Measurements from ENCODE around the gene VPS18.
A peak's percentile ranks its signal among the peaks of the same experiment; 100 is the strongest.

Gene VPS18

DNA sequence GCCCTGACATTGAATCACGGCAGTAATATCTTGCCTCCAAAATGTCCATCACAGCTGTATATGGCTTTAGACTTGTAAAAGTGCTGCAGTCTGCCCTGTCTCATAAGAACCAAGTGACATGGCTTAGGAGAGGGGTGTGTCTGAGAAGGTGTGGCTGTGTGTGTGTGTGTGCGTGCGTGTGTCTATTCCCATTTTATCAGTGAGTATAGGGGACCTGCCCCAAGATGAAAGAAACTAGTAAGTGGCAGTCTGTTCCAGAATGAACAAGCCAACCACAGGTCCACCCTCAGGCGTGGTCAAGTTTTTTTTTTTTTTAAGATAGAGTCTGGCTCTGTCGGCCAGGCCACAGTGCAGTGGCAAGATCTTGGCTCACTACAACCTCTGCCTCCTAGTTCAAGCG, 14.6 kb upstream of the VPS18 start:
- no peak overlapping the region for H3K4me3 ChIP-seq (ENCODE audit: low read depth, low read length)
- TF ChIP-seq, protein P1, sequence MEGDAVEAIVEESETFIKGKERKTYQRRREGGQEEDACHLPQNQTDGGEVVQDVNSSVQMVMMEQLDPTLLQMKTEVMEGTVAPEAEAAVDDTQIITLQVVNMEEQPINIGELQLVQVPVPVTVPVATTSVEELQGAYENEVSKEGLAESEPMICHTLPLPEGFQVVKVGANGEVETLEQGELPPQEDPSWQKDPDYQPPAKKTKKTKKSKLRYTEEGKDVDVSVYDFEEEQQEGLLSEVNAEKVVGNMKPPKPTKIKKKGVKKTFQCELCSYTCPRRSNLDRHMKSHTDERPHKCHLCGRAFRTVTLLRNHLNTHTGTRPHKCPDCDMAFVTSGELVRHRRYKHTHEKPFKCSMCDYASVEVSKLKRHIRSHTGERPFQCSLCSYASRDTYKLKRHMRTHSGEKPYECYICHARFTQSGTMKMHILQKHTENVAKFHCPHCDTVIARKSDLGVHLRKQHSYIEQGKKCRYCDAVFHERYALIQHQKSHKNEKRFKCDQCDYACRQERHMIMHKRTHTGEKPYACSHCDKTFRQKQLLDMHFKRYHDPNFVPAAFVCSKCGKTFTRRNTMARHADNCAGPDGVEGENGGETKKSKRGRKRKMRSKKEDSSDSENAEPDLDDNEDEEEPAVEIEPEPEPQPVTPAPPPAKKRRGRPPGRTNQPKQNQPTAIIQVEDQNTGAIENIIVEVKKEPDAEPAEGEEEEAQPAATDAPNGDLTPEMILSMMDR (IDR thresholded peaks at IDR 0.05; ENCODE audit: low read depth, low read length): no peak

DNA sequence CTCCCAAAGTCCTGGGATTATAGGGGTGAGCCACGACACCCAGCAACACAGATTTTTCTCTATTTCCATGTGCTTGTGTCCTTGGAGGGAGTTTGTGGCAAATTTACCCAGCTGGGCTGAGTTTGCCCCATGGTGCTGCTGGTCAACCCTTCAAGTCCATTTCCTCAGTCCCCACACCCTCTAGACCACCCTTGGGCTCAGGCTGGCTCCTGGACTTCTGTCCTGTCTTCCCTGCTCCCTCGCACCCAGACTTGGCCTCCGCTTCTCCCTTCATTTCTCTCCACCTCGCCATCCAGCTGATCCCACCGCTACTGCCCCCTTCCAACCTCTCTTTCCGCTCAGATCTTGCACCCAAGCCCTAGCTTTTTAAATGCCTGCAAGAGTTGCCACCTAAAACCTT, 12.9 kb upstream of the VPS18 start:
- H3K4me3 ChIP-seq (ENCODE audit: low read depth, low read length): no peak overlapping the region
- TF ChIP-seq, protein P1 (IDR thresholded peaks at IDR 0.05; ENCODE audit: low read depth, low read length): no peak

DNA sequence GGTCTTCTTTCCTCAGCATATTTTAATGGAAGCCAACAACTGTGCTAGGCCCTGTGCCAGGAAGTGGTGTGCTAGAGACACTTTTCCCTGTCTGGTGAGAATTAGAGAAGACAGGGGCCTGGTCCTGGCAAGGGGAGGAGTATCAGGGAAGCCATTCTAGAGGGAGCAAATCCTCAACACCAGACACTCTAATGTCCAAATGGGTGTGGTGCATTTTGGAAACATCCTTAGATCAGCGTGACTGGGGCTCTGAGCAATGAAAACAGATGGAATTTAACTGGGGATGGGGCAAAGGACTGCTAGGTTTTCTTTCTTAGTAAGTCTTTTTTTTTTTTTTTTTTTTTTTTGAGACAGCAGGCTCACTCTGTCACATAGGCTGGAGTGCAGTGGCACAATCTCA, 7.7 kb upstream of the VPS18 start:
- H3K4me3 ChIP-seq (ENCODE audit: low read depth, low read length): no peak overlapping the region
- TF ChIP-seq, protein P1 (IDR thresholded peaks at IDR 0.05; ENCODE audit: low read depth, low read length): no peak

DNA sequence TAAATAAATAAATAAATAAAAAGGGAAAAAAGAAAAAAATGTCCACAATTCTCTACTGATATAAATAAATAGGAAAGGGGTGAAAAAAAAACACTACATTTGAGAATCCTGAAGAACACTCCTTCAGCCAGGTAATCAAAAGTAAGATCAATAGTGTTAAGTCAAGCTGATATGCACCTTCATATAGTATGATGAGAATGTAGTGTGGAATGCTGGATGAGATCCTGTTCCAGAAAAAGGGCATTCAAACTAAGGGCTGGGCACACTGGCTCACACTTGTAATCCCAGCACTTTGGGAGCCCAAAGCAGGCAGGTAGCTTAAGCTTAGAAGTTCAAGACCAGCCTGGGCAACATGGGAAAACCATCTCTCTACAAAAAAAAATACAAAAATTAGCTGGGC, 5.1 kb upstream of the VPS18 start:
- TF ChIP-seq, protein P1 (IDR thresholded peaks at IDR 0.05; ENCODE audit: low read depth, low read length): no peak
- no peak overlapping the region for H3K4me3 ChIP-seq (ENCODE audit: low read depth, low read length)

DNA sequence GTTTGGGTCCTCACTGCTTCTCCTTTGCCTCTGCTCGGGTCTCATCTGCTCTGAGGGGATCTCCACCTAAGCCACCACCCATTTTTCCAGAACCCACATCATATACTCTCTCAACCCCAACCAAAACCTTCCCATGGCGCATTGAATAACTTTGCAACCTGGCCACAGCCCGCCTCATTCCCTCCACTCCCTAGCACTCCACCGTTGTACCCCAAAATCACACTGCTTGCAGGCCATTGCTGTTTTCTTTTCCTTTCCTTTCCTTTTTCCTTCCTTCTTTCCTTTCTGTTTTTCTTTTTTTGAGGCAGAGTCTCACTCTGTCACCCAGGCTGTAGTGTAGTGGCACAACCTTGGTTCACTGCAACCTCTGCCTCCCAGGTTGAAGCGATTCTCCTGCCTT, 3.1 kb upstream of the VPS18 start:
- TF ChIP-seq, protein P1 (IDR thresholded peaks at IDR 0.05; ENCODE audit: low read depth, low read length): no peak

DNA sequence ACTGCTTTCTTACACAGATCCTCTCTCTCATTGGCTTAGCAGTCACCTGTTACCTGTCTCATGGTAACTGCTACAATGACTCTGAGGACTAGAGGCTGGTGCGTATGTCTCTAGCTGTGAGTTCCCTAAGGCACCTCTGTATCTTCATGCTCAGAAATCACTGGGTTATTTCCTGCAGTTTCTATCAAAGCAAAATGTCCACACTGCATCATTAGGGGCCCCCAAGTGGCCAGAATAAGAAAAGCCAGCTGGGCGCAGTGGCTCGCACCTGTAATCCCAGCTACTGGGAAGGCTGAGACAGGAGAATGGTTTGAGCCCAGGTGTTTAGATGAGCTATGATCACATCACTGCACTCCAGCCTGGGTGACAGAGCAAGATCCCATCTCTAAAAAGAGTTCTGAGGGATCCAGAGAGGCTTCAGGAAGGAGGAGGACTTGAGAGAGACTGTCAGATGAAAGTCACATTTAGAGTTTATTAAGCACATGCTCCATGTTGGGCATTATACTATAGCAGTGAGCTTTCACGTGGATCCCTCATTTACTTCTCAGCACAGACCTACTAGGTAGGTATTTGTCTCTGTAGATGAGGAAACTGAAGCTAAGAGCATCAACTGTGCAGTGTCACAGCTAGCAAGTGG, 2.3 kb upstream of the VPS18 start:
- TF ChIP-seq, protein P1 (IDR thresholded peaks at IDR 0.05; ENCODE audit: low read depth, low read length): peak; percentile 86
- H3K4me3 ChIP-seq (ENCODE audit: low read depth, low read length): no peak overlapping the region

More for the DNA sequence above, 3.1 kb upstream of the VPS18 start:
- no peak overlapping the region for H3K4me3 ChIP-seq (ENCODE audit: low read depth, low read length)

DNA sequence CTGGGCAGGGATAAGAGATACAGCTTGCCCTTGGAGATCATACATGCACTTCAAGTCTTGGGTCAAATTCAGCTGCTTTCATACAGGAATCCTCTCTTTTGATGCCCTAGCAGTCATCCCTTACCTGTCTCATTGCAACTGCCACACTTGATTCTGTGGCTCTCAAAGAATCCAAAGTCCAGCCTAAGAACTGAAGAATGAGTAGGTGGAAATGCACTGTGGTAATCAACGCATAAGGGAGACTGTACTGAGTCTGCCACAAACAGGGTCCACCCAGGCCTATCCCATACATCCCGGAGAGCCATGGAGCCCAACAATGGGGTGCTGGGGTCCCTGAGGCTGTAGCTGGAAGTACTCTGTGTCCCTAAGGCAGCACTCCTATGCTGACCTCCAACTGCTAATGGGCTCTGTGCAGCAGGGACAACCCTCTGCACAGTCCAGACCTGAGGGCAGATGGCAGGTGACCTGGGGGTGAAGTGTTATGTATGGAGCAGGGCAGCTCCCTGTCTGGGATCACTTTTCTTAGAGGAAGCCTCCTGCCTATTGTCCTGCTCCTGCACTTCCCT, 1.7 kb upstream of the VPS18 start:
- TF ChIP-seq, protein P1 (IDR thresholded peaks at IDR 0.05; ENCODE audit: low read depth, low read length): no peak
- H3K4me3 ChIP-seq (ENCODE audit: low read depth, low read length): no peak overlapping the region

Data from WI38 (cell line).